Right lobe of liver (tissue), 4 donors: Measurements from ENCODE around the gene ZNF93.

Experiments
- POLR2A ChIP-seq: fragments of 450-650 bp; IDR thresholded peaks from one replicate; pipeline ENCODE4 v1.6.1; 2017; ENCODE audit warnings: antibody characterized with exemption, mild to moderate bottlenecking
- TF ChIP-seq, protein P1 (sequence below), 4 donors: fragments of 200-600 bp in 3 of 4; fragments of 450-650 bp in 1 of 4; IDR thresholded peaks; one replicate each; pipeline versions ENCODE4 v1.5.1 to v1.8.0; 2016 to 2022; ENCODE audit warnings: antibody characterized with exemption in 4 of 4, mild to moderate bottlenecking in 2 of 4
- donor health status: DM: no; HTN: no; CAD: no.
- donor health status: DM: no; HTN: no; CAD: no.
- donor health status: DM: no; HTN: yes; CAD: no.

DNA sequence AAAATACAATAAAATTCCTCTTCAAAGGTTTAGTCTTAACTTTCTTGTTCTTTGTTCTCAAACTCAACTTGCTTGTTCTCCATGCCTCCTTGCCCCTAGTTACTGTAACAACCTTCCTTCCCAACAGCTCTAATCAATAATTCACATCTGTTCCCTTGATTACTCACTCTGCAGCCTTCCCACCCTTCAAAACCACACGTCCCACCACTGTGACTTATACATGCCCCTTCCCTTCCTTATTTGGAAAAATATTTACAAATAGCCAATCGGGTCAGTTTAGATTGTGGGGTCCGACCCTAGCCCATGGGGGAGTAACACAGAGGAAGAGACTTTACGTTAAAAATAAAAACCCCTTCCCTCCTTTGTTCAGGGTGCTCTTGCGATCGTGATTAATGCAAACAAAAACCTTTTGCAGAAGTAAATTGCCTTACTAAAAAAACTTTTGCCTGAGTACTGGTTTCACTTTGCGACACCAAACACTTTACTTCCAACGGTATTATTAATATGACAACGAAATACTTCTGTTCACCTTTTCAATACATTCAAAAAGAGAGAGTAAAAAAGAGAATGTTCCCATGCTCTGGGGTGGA, 512 bp upstream of the ZNF93 start:
- TF ChIP-seq POLR2A: no peak
- TF ChIP-seq, protein P1, sequence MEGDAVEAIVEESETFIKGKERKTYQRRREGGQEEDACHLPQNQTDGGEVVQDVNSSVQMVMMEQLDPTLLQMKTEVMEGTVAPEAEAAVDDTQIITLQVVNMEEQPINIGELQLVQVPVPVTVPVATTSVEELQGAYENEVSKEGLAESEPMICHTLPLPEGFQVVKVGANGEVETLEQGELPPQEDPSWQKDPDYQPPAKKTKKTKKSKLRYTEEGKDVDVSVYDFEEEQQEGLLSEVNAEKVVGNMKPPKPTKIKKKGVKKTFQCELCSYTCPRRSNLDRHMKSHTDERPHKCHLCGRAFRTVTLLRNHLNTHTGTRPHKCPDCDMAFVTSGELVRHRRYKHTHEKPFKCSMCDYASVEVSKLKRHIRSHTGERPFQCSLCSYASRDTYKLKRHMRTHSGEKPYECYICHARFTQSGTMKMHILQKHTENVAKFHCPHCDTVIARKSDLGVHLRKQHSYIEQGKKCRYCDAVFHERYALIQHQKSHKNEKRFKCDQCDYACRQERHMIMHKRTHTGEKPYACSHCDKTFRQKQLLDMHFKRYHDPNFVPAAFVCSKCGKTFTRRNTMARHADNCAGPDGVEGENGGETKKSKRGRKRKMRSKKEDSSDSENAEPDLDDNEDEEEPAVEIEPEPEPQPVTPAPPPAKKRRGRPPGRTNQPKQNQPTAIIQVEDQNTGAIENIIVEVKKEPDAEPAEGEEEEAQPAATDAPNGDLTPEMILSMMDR (IDR thresholded peaks at IDR 0.05): no peak
